Midbrain (tissue), 1 donor: ENCODE measurements around the gene SSX2IP.
"Not testable (repeated sequence)": the region's sequence is repeated elsewhere in the genome, so short reads cannot be mapped to it uniquely, and the experiment has no call there.

Source experiments
- DNase-seq: peaks from one replicate; lab custom pipeline; 2025; lab: John Stamatoyannopoulos, UW

SSX2IP gene

DNA sequence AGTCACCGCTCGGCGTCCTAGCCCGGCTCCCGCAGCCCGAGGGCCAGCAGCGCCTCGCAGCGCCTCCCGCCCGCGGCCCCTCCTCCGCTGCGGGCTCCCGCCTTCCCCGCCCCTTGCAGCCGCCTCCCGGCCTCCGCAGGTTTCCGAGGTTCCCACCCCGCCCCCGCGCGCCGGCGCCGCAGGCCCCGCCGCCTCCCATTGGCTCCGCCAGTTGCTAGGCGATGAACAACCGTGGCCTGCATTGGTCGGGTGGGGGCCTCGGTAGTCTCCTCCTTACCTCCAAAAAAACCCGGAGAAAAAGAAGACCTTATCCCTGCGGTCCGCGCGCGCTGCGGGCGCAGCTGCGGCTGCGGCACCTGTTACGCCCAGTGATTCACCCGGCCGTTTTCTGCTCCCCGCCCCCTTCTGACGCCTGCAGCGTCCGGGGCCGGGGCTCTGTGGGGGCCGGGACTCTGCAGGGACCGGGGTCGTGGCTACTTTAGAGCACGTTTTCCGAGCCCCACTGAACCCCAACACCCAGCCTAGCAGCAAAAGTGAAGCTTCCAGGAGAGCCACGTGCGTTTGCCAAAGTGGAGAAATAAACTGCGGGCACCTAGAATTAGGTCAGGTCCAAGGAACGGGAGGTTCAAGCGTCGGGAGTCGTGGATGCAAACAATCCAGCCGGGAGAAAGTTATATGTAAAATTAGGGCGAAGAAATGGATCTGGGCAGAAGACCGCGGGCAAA lies at the start of gene SSX2IP:
Gene SSX2IP (minus strand): TSS at position 65 of the 725 bp plus-strand sequence. CDS start 19,242 bp downstream, outside the sequence.
- DNase-seq, result peak; percentile 93

DNA sequence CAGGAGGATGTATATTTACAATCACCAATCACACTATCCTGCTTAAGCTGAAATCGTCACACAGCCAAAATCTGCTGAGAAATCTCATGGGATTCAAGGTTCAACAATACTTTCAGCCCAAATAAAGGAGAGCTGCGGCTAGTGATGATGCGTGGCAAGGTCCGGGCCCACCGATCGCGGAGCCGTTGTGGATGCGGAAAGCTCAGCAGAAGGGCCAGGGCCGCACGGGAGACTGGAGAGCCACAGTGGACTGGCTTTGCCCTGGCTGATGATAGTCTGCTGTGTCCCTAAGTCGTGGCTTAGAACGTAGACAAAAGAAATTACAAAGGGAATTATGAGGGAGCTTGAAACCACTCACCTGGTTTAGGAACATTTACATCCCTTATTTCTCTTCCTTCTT lies 48.0 kb upstream of the SSX2IP start:
- no peak for DNase-seq

GRCh38 chr1:84737590-84737989 lies 47.3 kb upstream of the SSX2IP start:
- no peak for DNase-seq

GRCh38 chr1:84736944-84737343 lies 46.7 kb upstream of the SSX2IP start:
- no peak for DNase-seq

- DNase-seq, result no peak
These were observed 46.2 kb upstream of the SSX2IP start for GRCh38 chr1:84736445-84736844.

GRCh38 chr1:84735483-84735882 lies 45.2 kb upstream of the SSX2IP start:
- DNase-seq, result no peak

GRCh38 chr1:84732520-84732919 lies 42.3 kb upstream of the SSX2IP start:
- DNase-seq, result no peak

- DNase-seq, result no peak
These were observed 41.3 kb upstream of the SSX2IP start for GRCh38 chr1:84731519-84731918.

DNA sequence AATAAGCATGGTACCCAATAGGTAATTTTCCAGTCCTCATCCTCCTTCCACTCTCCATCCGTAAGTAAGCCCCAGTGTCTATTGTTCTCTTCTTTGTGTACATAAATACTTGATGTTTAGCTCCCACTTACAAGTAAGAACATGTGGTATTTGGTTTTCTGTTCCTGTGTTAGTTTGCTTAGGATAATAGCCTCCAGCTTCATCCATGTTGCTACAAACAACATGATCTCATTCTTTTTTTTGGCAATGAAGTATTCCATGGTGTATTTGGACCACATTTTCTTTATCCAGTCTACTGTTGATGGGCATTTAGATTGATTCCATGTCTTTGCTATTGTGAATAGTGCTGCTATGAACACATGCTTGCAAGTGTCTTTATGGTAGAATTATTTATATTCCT lies 37.5 kb upstream of the SSX2IP start:
- DNase-seq, result not testable (repeated sequence)

- no peak for DNase-seq
These were observed 36.6 kb upstream of the SSX2IP start for GRCh38 chr1:84726593-84727499.

DNA sequence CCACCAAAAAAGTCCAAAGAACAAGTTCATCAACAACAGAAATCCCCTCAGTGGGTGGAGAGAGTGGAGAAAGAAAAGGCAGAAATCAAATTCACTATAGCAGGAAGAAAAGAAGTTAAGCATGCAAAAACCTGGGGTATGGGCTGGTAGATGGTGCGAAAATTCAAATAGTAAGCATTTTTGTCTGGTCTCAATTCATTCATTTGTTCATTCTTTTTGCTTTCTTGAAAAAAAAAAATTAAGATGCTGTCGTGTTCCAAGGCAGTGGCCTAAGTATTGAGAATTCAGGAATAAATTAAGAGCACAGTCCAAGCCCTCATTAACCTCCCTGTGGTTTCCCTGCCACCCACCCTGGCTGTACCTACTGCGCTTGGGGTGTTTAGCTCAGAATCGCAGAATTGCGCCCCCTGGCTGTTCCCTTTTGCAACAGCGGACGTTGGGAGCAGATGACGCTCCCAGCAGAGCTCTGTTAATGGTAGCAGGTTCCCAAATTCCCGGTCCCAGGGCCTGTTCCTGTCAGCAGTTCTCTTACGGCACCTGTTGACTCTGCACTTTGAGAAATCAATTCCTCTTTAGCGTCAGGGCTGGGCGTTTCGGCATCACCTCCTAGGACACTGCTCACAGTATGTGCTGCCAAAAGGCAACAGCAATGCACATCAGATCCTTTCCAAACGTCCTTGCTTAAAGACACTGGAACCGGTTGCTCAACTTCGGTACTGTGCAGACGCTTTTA lies 34.0 kb upstream of the SSX2IP start:
- no peak for DNase-seq

DNA sequence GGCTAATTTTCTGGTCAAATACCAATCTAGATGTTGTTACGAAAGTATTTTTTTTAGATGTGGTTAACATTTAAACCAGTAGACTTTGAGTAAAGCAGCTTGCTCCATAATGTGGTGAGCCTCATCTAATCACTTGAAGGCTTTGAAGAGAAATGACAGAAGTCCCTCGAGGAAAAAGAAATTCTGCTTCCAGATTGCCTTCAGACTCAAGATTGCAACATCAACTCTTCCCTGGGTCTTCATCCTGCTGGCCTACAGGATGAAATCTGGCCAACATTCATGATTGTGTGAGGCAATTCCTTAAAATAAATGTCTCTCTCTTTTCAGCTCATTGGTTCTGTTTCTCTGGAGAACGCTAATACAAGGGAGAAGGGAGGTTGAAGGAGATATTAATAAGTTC lies 32.5 kb upstream of the SSX2IP start:
- DNase-seq, result no peak

- DNase-seq, result not testable (repeated sequence)
These were observed 31.6 kb upstream of the SSX2IP start for GRCh38 chr1:84721872-84722271.

DNA sequence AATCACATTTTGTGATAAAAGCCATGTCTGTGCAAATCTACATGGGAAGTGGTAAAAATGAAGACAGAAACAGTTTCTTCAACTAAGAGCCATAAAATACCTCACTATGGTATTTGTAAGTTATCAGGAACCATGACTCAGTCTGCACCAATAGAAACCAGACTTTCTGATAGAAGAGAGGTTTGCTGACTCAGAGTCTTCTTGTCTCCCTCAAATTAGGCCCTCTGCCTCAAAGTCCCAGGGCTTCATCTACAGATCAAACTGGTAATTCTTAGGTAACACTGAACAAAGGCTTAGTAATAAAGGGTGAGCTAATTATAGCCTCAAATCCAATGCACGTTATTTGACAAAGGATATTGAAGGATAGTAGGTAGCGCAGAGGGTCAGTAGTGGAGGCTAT lies 30.9 kb upstream of the SSX2IP start:
- no peak for DNase-seq

GRCh38 chr1:84720221-84720780 lies 30.0 kb upstream of the SSX2IP start:
- DNase-seq, result peak; percentile 47

DNA sequence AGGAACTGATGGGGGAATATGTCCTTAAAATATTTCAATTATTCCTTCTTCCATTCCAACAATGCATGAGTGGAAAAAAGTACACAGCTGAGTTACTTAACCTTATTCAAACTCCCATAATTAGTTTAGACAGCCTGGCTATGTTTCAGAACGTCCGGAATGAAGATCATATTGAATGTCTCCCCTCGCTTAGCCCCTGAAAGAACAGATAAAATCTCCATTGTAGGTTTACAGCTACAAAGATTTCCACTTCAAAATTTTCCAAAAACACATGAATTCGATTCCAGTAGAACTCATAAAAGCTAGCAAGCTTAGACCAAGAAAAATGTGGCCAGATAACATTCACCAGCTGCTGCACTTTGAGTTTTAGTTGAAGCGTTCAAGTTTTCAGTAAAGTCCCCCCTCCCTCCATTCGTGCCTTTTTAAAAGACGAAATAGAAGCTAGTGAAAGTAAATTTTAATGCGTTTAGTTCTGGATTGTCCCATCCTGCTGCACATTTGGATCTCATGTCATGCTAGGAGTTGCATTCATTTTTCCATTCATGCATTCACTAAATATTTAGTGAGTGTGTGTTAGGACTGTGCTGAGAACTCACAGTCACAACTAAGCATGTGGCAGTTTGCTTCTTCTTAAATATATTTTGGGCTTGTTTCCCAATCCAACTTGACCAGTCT lies 29.4 kb upstream of the SSX2IP start:
- DNase-seq, result no peak

DNA sequence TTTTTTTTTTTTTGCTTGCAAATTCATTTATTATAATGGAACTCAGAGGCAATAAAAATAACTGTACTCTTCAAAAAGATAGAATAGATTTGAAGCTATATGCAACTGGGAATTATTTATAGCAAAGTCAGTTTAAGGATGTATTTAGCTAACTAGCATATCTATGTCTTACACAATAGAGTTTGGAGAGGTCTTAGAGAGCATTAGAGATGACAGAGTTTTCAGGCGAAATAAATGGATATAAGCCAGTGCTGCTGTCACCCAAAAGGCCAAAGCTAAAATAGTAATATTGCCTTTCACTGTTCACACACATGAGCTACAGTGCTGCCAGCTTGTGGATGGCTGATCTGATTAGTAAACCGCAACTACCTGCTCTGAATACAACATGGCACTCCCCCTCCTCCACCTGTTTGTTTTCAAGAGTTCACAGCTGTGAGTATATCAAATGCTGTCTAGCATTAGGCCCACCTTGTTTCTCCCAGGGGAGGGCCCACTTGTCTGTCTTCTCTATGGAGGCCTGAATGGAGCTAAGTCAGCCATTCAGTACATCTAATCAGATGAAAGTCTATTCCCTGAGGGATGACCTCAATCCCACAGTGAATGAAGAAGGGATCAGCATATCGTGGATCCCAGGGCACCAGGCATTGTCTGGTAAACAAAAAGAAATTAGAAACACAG lies 25.2 kb upstream of the SSX2IP start:
- DNase-seq, result no peak

- DNase-seq, result no peak
These were observed 22.1 kb upstream of the SSX2IP start for GRCh38 chr1:84712276-84712874.

GRCh38 chr1:84711869-84712268 lies 21.6 kb upstream of the SSX2IP start:
- DNase-seq, result no peak

- no peak for DNase-seq
These were observed 20.9 kb upstream of the SSX2IP start for GRCh38 chr1:84711121-84711520.

DNA sequence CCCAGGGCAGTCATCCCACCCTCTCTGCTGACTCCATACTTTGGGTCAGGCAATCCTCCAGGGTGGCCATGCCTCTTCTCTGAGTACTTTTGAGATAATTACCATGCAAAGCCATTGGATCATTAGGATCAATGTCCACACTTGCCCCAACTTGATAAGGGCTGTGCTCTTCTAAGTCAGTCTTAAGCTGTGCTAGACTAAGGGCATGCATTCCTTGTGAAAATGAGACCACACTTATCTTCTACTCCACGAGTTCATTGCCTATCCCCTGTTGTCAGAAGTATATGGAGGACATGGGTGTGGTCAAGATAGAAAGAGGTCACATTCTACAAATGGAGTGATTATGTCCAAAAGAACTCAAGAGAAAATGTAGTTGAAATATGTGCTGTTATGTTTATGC lies 18.9 kb upstream of the SSX2IP start:
- DNase-seq, result no peak
